Astrocyte (in vitro differentiated cells and primary cell): ENCODE data around the gene LILRA1. TPM values are rescaled to one million over a fixed set of nuclear protein-coding genes. Genes with fewer than 3 reads are reported as not detected.
"Not testable (repeated sequence)": the region's sequence is repeated elsewhere in the genome, so short reads cannot be mapped to it uniquely, and the experiment has no call there.

Experiments
- DNase-seq: peaks from one replicate; pipeline ENCODE4 v3.0.0-alpha.2; 2010; ENCODE audit warnings: low read depth
- FAIRE-seq: peaks from 2 replicates; lab custom pipeline; 2011; peaks lifted over from hg19 to GRCh38; lab: Jason Lieb, UNC
- H2AFZ ChIP-seq: 2 replicates; pipeline ENCODE4 v1.6.0; 2012; ENCODE audit warnings: low read depth, low read length, inconsistent platforms
- H3K27ac ChIP-seq: 2 replicates; pipeline ENCODE4 v1.5.1; 2011; ENCODE audit warnings: low read depth, low read length, inconsistent platforms
- H3K27me3 ChIP-seq: 2 replicates; pipeline ENCODE4 v1.6.0; 2011; ENCODE audit warnings: low read length, inconsistent platforms; ENCODE audit not compliant: insufficient read depth
- H3K36me3 ChIP-seq: 2 replicates; pipeline ENCODE4 v1.5.1; 2011; ENCODE audit warnings: low read length, inconsistent platforms; ENCODE audit not compliant: insufficient read depth
- H3K4me1 ChIP-seq: 2 replicates; pipeline ENCODE4 v1.5.1; 2011; ENCODE audit warnings: low read length, inconsistent platforms; ENCODE audit not compliant: insufficient read depth
- H3K4me2 ChIP-seq: 2 replicates; pipeline ENCODE4 v1.6.0; 2012; ENCODE audit warnings: low read length, inconsistent platforms
- H3K4me3 ChIP-seq: 2 replicates; pipeline ENCODE4 v1.5.1; 2011; ENCODE audit warnings: low read depth, mild to moderate bottlenecking, low read length, inconsistent platforms; ENCODE audit not compliant: insufficient read depth
- H3K79me2 ChIP-seq: 2 replicates; pipeline ENCODE4 v1.6.0; 2012; ENCODE audit warnings: mild to moderate bottlenecking, low read length, inconsistent platforms; ENCODE audit not compliant: insufficient read depth
- H3K9ac ChIP-seq: 2 replicates; pipeline ENCODE4 v1.6.0; 2012; ENCODE audit warnings: mild to moderate bottlenecking, low read length, inconsistent platforms
- H3K9me3 ChIP-seq: 2 replicates; pipeline ENCODE4 v1.5.1; 2012; ENCODE audit warnings: low read depth, mild to moderate bottlenecking, low read length, inconsistent platforms; ENCODE audit not compliant: insufficient read depth
- H4K20me1 ChIP-seq: 2 replicates; pipeline ENCODE4 v1.6.0; 2012; ENCODE audit warnings: low read length, inconsistent platforms; ENCODE audit not compliant: insufficient read depth
- H3K27ac Mint-ChIP-seq: one replicate; pipeline ENCODE4 v1.8.0; 2021; ENCODE audit warnings: mild to moderate bottlenecking, mixed read lengths; ENCODE audit not compliant: unreplicated experiment
- H3K27me3 Mint-ChIP-seq: one replicate; pipeline ENCODE4 v1.8.0; 2021; ENCODE audit warnings: low read depth, mixed read lengths; ENCODE audit not compliant: unreplicated experiment
- H3K36me3 Mint-ChIP-seq: one replicate; pipeline ENCODE4 v1.8.0; 2021; ENCODE audit warnings: low read depth, mixed read lengths; ENCODE audit not compliant: unreplicated experiment
- H3K4me1 Mint-ChIP-seq: one replicate; pipeline ENCODE4 v1.8.0; 2021; ENCODE audit warnings: low read depth, mixed read lengths; ENCODE audit not compliant: unreplicated experiment
- H3K4me3 Mint-ChIP-seq: one replicate; pipeline ENCODE4 v1.8.0; 2021; ENCODE audit warnings: mild to moderate bottlenecking, moderate library complexity, mixed read lengths; ENCODE audit not compliant: unreplicated experiment
- H3K9me3 Mint-ChIP-seq: one replicate; pipeline ENCODE4 v1.8.0; 2021; ENCODE audit warnings: mild to moderate bottlenecking, mixed read lengths; ENCODE audit not compliant: unreplicated experiment
- CTCF ChIP-seq: IDR thresholded peaks from 2 replicates; pipeline ENCODE4 v1.5.1; 2011; ENCODE audit warnings: low read depth, mild to moderate bottlenecking, inconsistent platforms, low read length, moderate library complexity; ENCODE audit not compliant: insufficient read depth
- EZH2 ChIP-seq: IDR thresholded peaks from 2 replicates; pipeline ENCODE4 v1.6.1; 2012; ENCODE audit warnings: mild to moderate bottlenecking, low read length, inconsistent platforms; ENCODE audit not compliant: insufficient read depth
- total RNA-seq: library from RNA; stranded (reverse); gene quantifications from 2 replicates; pipeline ENCODE4 v1.2.1, GENCODE V29; 2021

Gene LILRA1
- total RNA-seq, 1 donor from 2014 or later, result not detected

- H4K20me1 ChIP-seq, result no peaks in the 10 kb centered on the region
- H3K4me3 ChIP-seq, result no peak overlapping the region
- DNase-seq (no peak), FAIRE-seq (no peak)
- H3K4me3 Mint-ChIP-seq, result no peak overlapping the region
- H3K27ac Mint-ChIP-seq, result no peak overlapping the region
- no peaks in the 10 kb centered on the region for H3K36me3 ChIP-seq
- H3K36me3 Mint-ChIP-seq, result no peaks in the 10 kb centered on the region
- H3K4me1 ChIP-seq, result no peaks in the 10 kb centered on the region
- no peak overlapping the region for H3K9ac ChIP-seq
- H3K79me2 ChIP-seq, result no peaks in the 10 kb centered on the region
- no peak overlapping the region for H3K4me2 ChIP-seq
- H3K27ac ChIP-seq, result no peak overlapping the region
- peaks cover 16% of the 10 kb centered on the region for H3K9me3 Mint-ChIP-seq
- no peaks in the 10 kb centered on the region for H3K27me3 Mint-ChIP-seq
- no peak overlapping the region for H2AFZ ChIP-seq
- TF ChIP-seq EZH2 (no peak), CTCF (no peak)
- peaks cover 6% of the 10 kb centered on the region for H3K9me3 ChIP-seq
- H3K4me1 Mint-ChIP-seq, result no peaks in the 10 kb centered on the region
- H3K27me3 ChIP-seq, result no peaks in the 10 kb centered on the region
Observed at GRCh38 chr19:54630782-54631181, 37.4 kb downstream of the LILRA1 start.

- H3K4me3 ChIP-seq, H3K9me3 ChIP-seq, H3K4me2 ChIP-seq, H3K9ac ChIP-seq, H3K27me3 ChIP-seq, H3K79me2 ChIP-seq, H2AFZ ChIP-seq, FAIRE-seq, DNase-seq, H3K27me3 Mint-ChIP-seq, H3K4me1 Mint-ChIP-seq, H3K36me3 ChIP-seq, H4K20me1 ChIP-seq, H3K36me3 Mint-ChIP-seq, H3K4me3 Mint-ChIP-seq, H3K4me1 ChIP-seq, H3K27ac ChIP-seq, H3K27ac Mint-ChIP-seq: not testable (repeated sequence)
- H3K9me3 Mint-ChIP-seq, result peaks cover 16% of the 10 kb centered on the region
Observed at GRCh38 chr19:54631489-54632337, 38.3 kb downstream of the LILRA1 start.

GRCh38 chr19:54632517-54632916 is 39.1 kb downstream of the LILRA1 start:
- H2AFZ ChIP-seq, H3K4me1 ChIP-seq, H3K4me2 ChIP-seq, H3K4me3 ChIP-seq, H3K9me3 ChIP-seq, H3K36me3 ChIP-seq, H3K9ac ChIP-seq, H3K27ac ChIP-seq, DNase-seq, FAIRE-seq, H4K20me1 ChIP-seq, H3K36me3 Mint-ChIP-seq, H3K79me2 ChIP-seq, H3K27ac Mint-ChIP-seq, H3K4me3 Mint-ChIP-seq, H3K4me1 Mint-ChIP-seq, H3K27me3 Mint-ChIP-seq, H3K27me3 ChIP-seq: not testable (repeated sequence)
- H3K9me3 Mint-ChIP-seq, result peaks cover 16% of the 10 kb centered on the region
